AG04449 (cell line): Measurements from ENCODE around the gene GTF3A.

ENCODE experiments used
- CTCF ChIA-PET: fragments of 350-600 bp; formaldehyde crosslinking; extraction: SDS; loops from one replicate; lab custom pipeline; 2021; ENCODE audit warnings: antibody characterized with exemption; lab: Yijun Ruan, JAX
- POLR2A ChIA-PET: fragments of 400-600, 350-600 bp; formaldehyde crosslinking; extraction: SDS; loops from one replicate; lab custom pipeline; 2020; ENCODE audit warnings: antibody characterized with exemption, inconsistent platforms; lab: Yijun Ruan, JAX
- DNase-seq: peaks from one replicate; pipeline ENCODE4 v3.0.0-alpha.2; 2010; ENCODE audit warnings: low read depth, low spot score
- H3K4me3 ChIP-seq: 2 replicates; pipeline ENCODE4 v1.5.1; 2011; ENCODE audit warnings: low read depth, mild to moderate bottlenecking, control low read depth, low read length
- CTCF ChIP-seq: IDR thresholded peaks from one replicate; pipeline ENCODE4 v1.5.1; 2011; ENCODE audit warnings: mild to moderate bottlenecking, moderate library complexity, low read length, control low read depth, inconsistent platforms; ENCODE audit not compliant: insufficient read depth; ENCODE audit errors: missing control alignments

Gene GTF3A

GRCh38 chr13:27381601-27382000 is 42.8 kb upstream of the GTF3A start:
- no peak for TF ChIP-seq CTCF
- H3K4me3 ChIP-seq, result no peak overlapping the region
- CTCF ChIA-PET, result interaction anchor here (0.9 to 14.4 kb wide), 3 partner anchors 19 to 446 kb away, joined by 3 to 193 read pairs (median 7); no protein-coding TSS in a partner anchor
- DNase-seq, result no peak
- POLR2A ChIA-PET, result no interaction called here

GRCh38 chr13:27383104-27383921 is 41.1 kb upstream of the GTF3A start:
- ChIA-PET CTCF (interaction anchor here (0.7 to 14.4 kb wide), 7 partner anchors 8 to 447 kb away, joined by 3 to 193 read pairs (median 6); no protein-coding TSS in a partner anchor), POLR2A (no interaction called here)
- TF ChIP-seq CTCF, result no peak
- no peak for DNase-seq
- H3K4me3 ChIP-seq, result no peak overlapping the region

- ChIA-PET CTCF (interaction anchor here (1.1 to 14.4 kb wide), 4 partner anchors 9 to 444 kb away, joined by 4 to 193 read pairs (median 6); no protein-coding TSS in a partner anchor), POLR2A (no interaction called here)
Observed at GRCh38 chr13:27384285-27384684, 40.1 kb upstream of the GTF3A start.

GRCh38 chr13:27388241-27388640 is 36.2 kb upstream of the GTF3A start:
- TF ChIP-seq CTCF, result no peak
- ChIA-PET CTCF (interaction anchor here (1.0 to 4.4 kb wide), 5 partner anchors 8 to 440 kb away, joined by 3 to 23 read pairs (median 5); no protein-coding TSS in a partner anchor), POLR2A (no interaction called here)
- no peak overlapping the region for H3K4me3 ChIP-seq
- DNase-seq, result no peak

More at GRCh38 chr13:27384285-27384684, 40.1 kb upstream of the GTF3A start:
- TF ChIP-seq CTCF, result no peak
- no peak overlapping the region for H3K4me3 ChIP-seq
- no peak for DNase-seq

GRCh38 chr13:27389891-27390290 is 34.5 kb upstream of the GTF3A start:
- H3K4me3 ChIP-seq, result no peak overlapping the region
- ChIA-PET CTCF (interaction anchor here (1.2 to 4.4 kb wide), 3 partner anchors 9 to 437 kb away, joined by 4 to 23 read pairs (median 5); no protein-coding TSS in a partner anchor), POLR2A (no interaction called here)
- TF ChIP-seq CTCF, result no peak
- no peak for DNase-seq

- ChIA-PET POLR2A (no interaction called here), CTCF (interaction anchor here (4.4 kb wide), 1 partner anchor 17 kb away, joined by 23 read pairs; no protein-coding TSS in a partner anchor)
- H3K4me3 ChIP-seq, result no peak overlapping the region
- no peak for DNase-seq
- TF ChIP-seq CTCF, result no peak
Observed at GRCh38 chr13:27391471-27391870, 32.9 kb upstream of the GTF3A start.
